GM12878 (cell line): ENCODE results near the gene ZNF48. TPM values are rescaled to one million over a fixed set of nuclear protein-coding genes. Genes with fewer than 3 reads are reported as not detected.

Experiments used
- ATAC-seq: fragments of 200-7000 bp; cut with Tn5 transposase; 3 replicates; pipeline ENCODE4 v1.9.1; 2020; ENCODE audit warnings: mild to moderate bottlenecking, moderate library complexity
- BruUV-seq: library from RNA; stranded (reverse); fragments of 400-500 nt; replicated peaks from 2 replicates; lab custom pipeline; 2021; lab: Mats Ljungman, UMichigan
- CTCF ChIA-PET: fragments of 300-600 bp; sonication (Branson Sonifier 250); formaldehyde crosslinking; extraction: SDS; loops from one replicate; lab custom pipeline; 2021; ENCODE audit warnings: inconsistent platforms; lab: Yijun Ruan, JAX
- POLR2A ChIA-PET: fragments of 350-600 bp; formaldehyde crosslinking; extraction: SDS; loops from one replicate; lab custom pipeline; 2021; ENCODE audit warnings: inconsistent platforms; lab: Charles Lee
- RAD21 ChIA-PET: fragments of 300-600 bp; sonication (Branson Sonifier 250); formaldehyde crosslinking; loops from one replicate; lab custom pipeline; 2023; ENCODE audit warnings: antibody characterized with exemption; ENCODE audit not compliant: unreplicated experiment; lab: Charles Lee
- SMC1A ChIA-PET: fragments of 300-600 bp; sonication (Branson Sonifier 250); formaldehyde crosslinking; loops from one replicate; lab custom pipeline; 2023; ENCODE audit not compliant: unreplicated experiment, uncharacterized antibody; lab: Charles Lee
- DNase-seq: peaks from one replicate; pipeline ENCODE4 v3.0.0-alpha.2; 2011; ENCODE audit warnings: low read depth, low spot score
- FAIRE-seq: peaks from 3 replicates; lab custom pipeline; 2011; peaks lifted over from hg19 to GRCh38; lab: Jason Lieb, UNC
- H2AFZ ChIP-seq: 2 replicates; pipeline ENCODE4 v1.6.0; 2011; ENCODE audit warnings: low read depth, low read length, control low read depth; ENCODE audit not compliant: control insufficient read depth
- H3K27ac ChIP-seq: 2 replicates; pipeline ENCODE4 v1.5.1; 2011; ENCODE audit warnings: control low read depth; ENCODE audit not compliant: control insufficient read depth, insufficient read depth
- H3K27me3 ChIP-seq, 2 experiments: replicated peaks in 1 of 2; 2 replicates each; pipeline versions ENCODE4 v1.6.0 to v1.6.1; 2011; ENCODE audit warnings: low read length in 1 of 2; ENCODE audit not compliant: control insufficient read depth in 2 of 2, insufficient read depth in 2 of 2
- H3K36me3 ChIP-seq, 2 experiments: 2 replicates each; pipeline ENCODE4 v1.5.1; 2011; ENCODE audit warnings: low read length in 1 of 2; ENCODE audit not compliant: control insufficient read depth in 2 of 2, insufficient read depth in 2 of 2
- H3K4me1 ChIP-seq: 2 replicates; pipeline ENCODE4 v1.6.1; 2011; ENCODE audit warnings: mild to moderate bottlenecking, low read length, moderate library complexity, mixed read lengths; ENCODE audit not compliant: control insufficient read depth, insufficient read depth
- H3K4me2 ChIP-seq: 2 replicates; pipeline ENCODE4 v1.6.0; 2011; ENCODE audit warnings: control low read depth; ENCODE audit not compliant: control insufficient read depth, insufficient read depth
- H3K4me3 ChIP-seq: fragments of 200-600 bp; sonication (generic); 2 replicates; pipeline ENCODE4 v1.5.1; 2016
- H3K79me2 ChIP-seq: 2 replicates; pipeline ENCODE4 v1.6.0; 2011; ENCODE audit warnings: low read length; ENCODE audit not compliant: control insufficient read depth, insufficient read depth
- H3K9ac ChIP-seq: 2 replicates; pipeline ENCODE4 v1.8.0; 2011; ENCODE audit warnings: low read length, control low read depth, mixed read lengths; ENCODE audit not compliant: control insufficient read depth, insufficient read depth
- H3K9me3 ChIP-seq: replicated peaks from 3 replicates; pipeline ENCODE4 v1.5.1; 2011; ENCODE audit warnings: mild to moderate bottlenecking, low read length; ENCODE audit not compliant: control insufficient read depth, insufficient read depth
- H4K20me1 ChIP-seq: 2 replicates; pipeline ENCODE4 v1.6.0; 2011; ENCODE audit not compliant: control insufficient read depth, insufficient read depth
- DPF2 ChIP-seq: fragments of 450-650 bp; IDR thresholded peaks from 2 replicates; pipeline ENCODE4 v1.6.1; 2017; ENCODE audit warnings: mild to moderate bottlenecking
- IRF4 ChIP-seq: IDR thresholded peaks from 2 replicates; pipeline ENCODE4 v1.6.1; 2011; ENCODE audit warnings: low read depth, low read length
- MEF2A ChIP-seq: IDR thresholded peaks from 2 replicates; pipeline ENCODE4 v1.6.1; 2011; ENCODE audit warnings: low read depth, mild to moderate bottlenecking, low read length, moderate library complexity; ENCODE audit not compliant: insufficient read depth
- NFXL1 ChIP-seq: fragments of 450-650 bp; IDR thresholded peaks from 2 replicates; pipeline ENCODE4 v1.6.1; 2017; ENCODE audit warnings: antibody characterized with exemption, mild to moderate bottlenecking, borderline replicate concordance
- POLR2A ChIP-seq: IDR thresholded peaks from 2 replicates; pipeline ENCODE4 v1.6.1; 2011; ENCODE audit warnings: low read depth, mild to moderate bottlenecking, low read length
- POLR2AphosphoS5 ChIP-seq: IDR thresholded peaks from 2 replicates; pipeline ENCODE4 v1.6.1; 2011; ENCODE audit warnings: mild to moderate bottlenecking, low read length, inconsistent platforms
- SIX5 ChIP-seq: IDR thresholded peaks from 2 replicates; pipeline ENCODE4 v1.6.1; 2011; ENCODE audit warnings: mild to moderate bottlenecking, low read depth, low read length, moderate library complexity; ENCODE audit not compliant: severe bottlenecking
- WGBS: methylation state at CpG from one replicate; pipeline ENCODE4 v1.1.6; 2016; ENCODE audit warnings: low lambda C conversion rate; ENCODE audit not compliant: insufficient replicate concordance, insufficient coverage; ENCODE audit errors: missing lambda C conversion rate; 5-methylcytosine and 5-hydroxymethylcytosine counted together
- in situ Hi-C: fragments of 300-500 bp; cut with MboI; formaldehyde crosslinking; loops from 9 replicates; pipeline ENCODE4 v1.14.3; 2018; ENCODE audit warnings: mixed read lengths
- intact Hi-C: fragments of 100-400 bp; cut with micrococcal nuclease; formaldehyde crosslinking; loops from one replicate; pipeline ENCODE4 v1.14.2; 2022; ENCODE audit not compliant: unreplicated experiment
- polyA plus RNA-seq, 11 experiments: library from polyadenylated mRNA; depleted of rRNA in 4 of 11; unstranded in 6 of 11; stranded (reverse) in 5 of 11; fragments of >200 nt; fragmentation: Nextera tagmentation in 4 of 11; fragmentation: Illumina TruSeq in 1 of 11; extraction: Ambion mirVana in 4 of 11; extraction: Trizol in 1 of 11; gene quantifications; 1 replicate in 1 of 11; 2 replicates in 10 of 11; pipeline versions ENCODE4 v1.2.1 to v1.2.3, GENCODE V29; 2011 to 2016; ENCODE audit warnings: inconsistent platforms in 2 of 11, missing spikeins in 2 of 11, low read depth in 1 of 11
- total RNA-seq, 4 experiments: library from RNA; depleted of rRNA in 3 of 4; stranded (reverse); fragments of >200 nt in 3 of 4; fragmentation: Illumina TruSeq in 1 of 4; extraction: Trizol in 1 of 4; gene quantifications; 2 replicates each; pipeline versions ENCODE4 v1.2.1 to v1.2.3, GENCODE V29; 2013 to 2021
- TF ChIP-seq, protein P1 (sequence below): fragments of 450-650 bp; formaldehyde crosslinking; IDR thresholded peaks from 2 replicates; pipeline ENCODE4 v1.5.0; 2022; ENCODE audit warnings: mild to moderate bottlenecking, missing genetic modification characterization

ZNF48 gene
- total and polyA plus RNA-seq, 10 of the 15 experiments (the other 5 are each of a cell fraction or from before 2014, with no cell fraction given): 0.14 to 12.0 (median 4.2) TPM

DNA sequence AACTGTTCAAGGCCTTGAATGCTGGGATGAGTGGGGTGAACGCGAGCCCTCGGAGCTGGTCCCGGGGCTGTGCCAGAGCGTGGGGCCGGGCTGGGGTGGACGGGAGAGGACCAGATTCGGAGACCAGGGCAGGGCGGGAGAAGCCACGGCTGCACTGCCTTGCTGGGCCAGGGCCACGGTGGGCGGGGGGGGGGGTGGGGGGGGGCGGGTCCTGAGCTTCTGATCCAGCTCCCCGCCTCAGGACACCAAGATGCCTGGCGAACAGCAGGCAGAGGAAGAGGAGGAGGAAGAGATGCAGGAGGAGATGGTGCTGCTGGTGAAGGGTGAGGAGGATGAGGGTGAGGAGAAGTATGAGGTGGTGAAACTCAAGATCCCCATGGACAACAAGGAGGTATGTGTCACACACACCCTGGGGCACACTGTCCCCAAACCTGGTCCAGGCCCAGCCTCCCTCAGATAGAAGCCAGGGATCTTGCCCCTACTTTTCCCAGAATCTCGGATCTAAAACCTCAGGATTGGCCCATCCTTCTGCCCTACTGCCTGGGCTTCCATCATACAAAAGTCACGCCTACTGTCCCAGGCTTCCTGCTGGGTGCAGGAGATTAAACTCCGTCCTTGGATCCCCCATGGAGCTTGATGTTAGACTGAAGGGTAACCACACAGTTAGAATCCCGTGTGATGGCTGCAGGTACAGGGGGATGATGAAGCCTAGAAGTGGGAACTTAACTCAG, 12.7 kb downstream of the ZNF48 start:
- Histone ChIP-seq H4K20me1 (no peaks in the 10 kb centered on the region), H3K4me2 (peak overlapping the region; percentile 67), H3K27ac (no peak overlapping the region), H3K9me3 (no peaks in the 10 kb centered on the region), H3K36me3 (peaks cover 0 to 2% of the 10 kb centered on the region in 2 experiments; a peak in 1 of 4 replicates), H3K79me2 (no peaks in the 10 kb centered on the region; the same call in 1 of the 2 replicates), H3K4me3 (peak overlapping the region; percentile 83), H2AFZ (peak overlapping the region; percentile 55), H3K9ac (peak overlapping the region; percentile 13; the same call in 1 of the 2 replicates), H3K27me3 (no peaks in the 10 kb centered on the region), H3K4me1 (peaks cover 14% of the 10 kb centered on the region)
- BruUV-seq: TSS peak; percentile 75
- POLR2A ChIA-PET: interaction anchor here (1.1 to 2.4 kb wide), 5 partner anchors 12 to 316 kb away, joined by 3 to 12 read pairs (median 6); partner anchors contain the start of genes TBX6 and ZNF48
- peak; percentile 10; the same call in 2 of the 3 replicates for ATAC-seq
- RAD21 ChIA-PET: interaction anchor here (0.5 to 4.4 kb wide), 18 partner anchors 8 to 376 kb away, joined by 3 to 33 read pairs (median 5); partner anchors contain the start of genes CD2BP2, DCTPP1, SEPTIN1 and TBC1D10B
- 14% methylated on average over 11 of the region's 19 CpGs for WGBS
- DNase-seq: no peak
- in situ Hi-C loops (loop anchor here (5.0 kb wide), 1 partner anchor 316 kb away; the partner anchor contains the start of gene TBX6), intact Hi-C loops (loop anchor here (5.0 kb wide), 1 partner anchor 316 kb away; the partner anchor contains the start of gene TBX6)
- TF ChIP-seq MEF2A (no peak), NFXL1 (no peak), POLR2AphosphoS5 (no peak), DPF2 (no peak), POLR2A (no peak), SIX5 (no peak), IRF4 (no peak)
- TF ChIP-seq, protein P1, sequence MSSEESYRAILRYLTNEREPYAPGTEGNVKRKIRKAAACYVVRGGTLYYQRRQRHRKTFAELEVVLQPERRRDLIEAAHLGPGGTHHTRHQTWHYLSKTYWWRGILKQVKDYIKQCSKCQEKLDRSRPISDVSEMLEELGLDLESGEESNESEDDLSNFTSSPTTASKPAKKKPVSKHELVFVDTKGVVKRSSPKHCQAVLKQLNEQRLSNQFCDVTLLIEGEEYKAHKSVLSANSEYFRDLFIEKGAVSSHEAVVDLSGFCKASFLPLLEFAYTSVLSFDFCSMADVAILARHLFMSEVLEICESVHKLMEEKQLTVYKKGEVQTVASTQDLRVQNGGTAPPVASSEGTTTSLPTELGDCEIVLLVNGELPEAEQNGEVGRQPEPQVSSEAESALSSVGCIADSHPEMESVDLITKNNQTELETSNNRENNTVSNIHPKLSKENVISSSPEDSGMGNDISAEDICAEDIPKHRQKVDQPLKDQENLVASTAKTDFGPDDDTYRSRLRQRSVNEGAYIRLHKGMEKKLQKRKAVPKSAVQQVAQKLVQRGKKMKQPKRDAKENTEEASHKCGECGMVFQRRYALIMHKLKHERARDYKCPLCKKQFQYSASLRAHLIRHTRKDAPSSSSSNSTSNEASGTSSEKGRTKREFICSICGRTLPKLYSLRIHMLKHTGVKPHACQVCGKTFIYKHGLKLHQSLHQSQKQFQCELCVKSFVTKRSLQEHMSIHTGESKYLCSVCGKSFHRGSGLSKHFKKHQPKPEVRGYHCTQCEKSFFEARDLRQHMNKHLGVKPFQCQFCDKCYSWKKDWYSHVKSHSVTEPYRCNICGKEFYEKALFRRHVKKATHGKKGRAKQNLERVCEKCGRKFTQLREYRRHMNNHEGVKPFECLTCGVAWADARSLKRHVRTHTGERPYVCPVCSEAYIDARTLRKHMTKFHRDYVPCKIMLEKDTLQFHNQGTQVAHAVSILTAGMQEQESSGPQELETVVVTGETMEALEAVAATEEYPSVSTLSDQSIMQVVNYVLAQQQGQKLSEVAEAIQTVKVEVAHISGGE (CRISPR knock-in tag): no peak
- CTCF ChIA-PET: interaction anchor here (0.6 to 8.1 kb wide), 20 partner anchors 8 to 316 kb away, joined by 3 to 70 read pairs (median 10); partner anchors contain the start of genes CD2BP2, DCTPP1, SEPTIN1 and TBC1D10B
- no peak for FAIRE-seq
- SMC1A ChIA-PET: interaction anchor here (0.9 to 3.8 kb wide), 9 partner anchors 8 to 316 kb away, joined by 3 to 18 read pairs (median 5); partner anchors contain the start of genes DCTPP1, SEPTIN1 and TBX6
